ENCODE data around the gene HECTD4.

DNA sequence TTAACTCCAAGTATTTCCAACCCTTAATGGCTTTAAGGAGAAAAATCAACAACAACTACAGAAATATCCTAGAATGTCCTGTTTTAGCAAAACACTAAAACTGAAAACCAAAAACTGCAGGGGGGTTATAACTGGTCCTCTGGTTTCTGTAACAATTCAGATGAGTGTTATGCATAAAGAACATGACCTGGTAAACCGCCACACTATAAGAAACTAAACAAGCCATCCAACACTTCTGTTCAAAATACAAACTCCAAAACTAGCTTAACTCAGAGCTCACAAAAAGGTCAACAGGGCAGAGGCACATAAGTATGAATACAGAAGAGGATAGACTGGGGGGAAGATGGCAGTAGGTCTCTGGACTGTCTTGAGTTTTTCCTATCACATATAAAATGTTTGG is 38.0 kb downstream of the HECTD4 start:
- TF ChIP-seq CTCF (IDR thresholded peaks at IDR 0.05) (no peak), POLR2A (IDR thresholded peaks at IDR 0.05) (no peak), POLR2AphosphoS5 (IDR thresholded peaks at IDR 0.05) (no peak)
